Kidney (tissue), 14 donors: ENCODE measurements around the gene UGT1A10. TPM values are rescaled to one million over a fixed set of nuclear protein-coding genes. Genes with fewer than 3 reads are reported as not detected.
"Not testable (repeated sequence)": the region's sequence is repeated elsewhere in the genome, so short reads cannot be mapped to it uniquely, and the experiment has no call there.

Experiments
- DNase-seq, 5 donors: peaks; one replicate each; pipeline ENCODE4 v3.0.0-alpha.2; 2013 to 2020
- FAIRE-seq: peaks from 2 replicates; lab custom pipeline; 2012; peaks lifted over from hg19 to GRCh38; lab: Jason Lieb, UNC
- H3K27ac ChIP-seq, 2 donors: one replicate each; pipeline ENCODE4 v1.7.0; 2013; ENCODE audit warnings: low read depth in 2 of 2, low read length in 2 of 2, inconsistent platforms in 1 of 2
- H3K27me3 ChIP-seq: one replicate; pipeline ENCODE4 v1.7.1; 2013; ENCODE audit warnings: low read length, inconsistent platforms; ENCODE audit not compliant: control insufficient read depth, insufficient read depth
- H3K36me3 ChIP-seq, 3 donors: one replicate each; pipeline versions ENCODE4 v1.7.0 to v1.7.1; 2013; ENCODE audit warnings: low read length in 3 of 3, control low read depth in 1 of 3, inconsistent platforms in 1 of 3; ENCODE audit not compliant: insufficient read depth in 3 of 3, control insufficient read depth in 2 of 3
- H3K4me1 ChIP-seq, 3 donors: one replicate each; pipeline versions ENCODE4 v1.7.0 to v1.7.1; 2013; ENCODE audit warnings: low read length in 3 of 3, inconsistent platforms in 1 of 3, low read depth in 1 of 3; ENCODE audit not compliant: control insufficient read depth in 2 of 3, insufficient read depth in 2 of 3
- H3K4me3 ChIP-seq, 3 donors: one replicate each; pipeline versions ENCODE4 v1.7.0 to v1.8.1; 2013; ENCODE audit warnings: low read length in 3 of 3, control low read depth in 1 of 3, inconsistent platforms in 1 of 3
- H3K9ac ChIP-seq, 3 donors: one replicate each; pipeline versions ENCODE4 v1.7.0 to v1.7.1; 2013; ENCODE audit warnings: low read length in 3 of 3, control low read depth in 1 of 3, inconsistent platforms in 1 of 3
- H3K9me3 ChIP-seq, 3 donors: one replicate each; pipeline versions ENCODE4 v1.7.0 to v1.7.1; 2013; ENCODE audit warnings: low read length in 3 of 3, control low read depth in 1 of 3, inconsistent platforms in 1 of 3; ENCODE audit not compliant: control insufficient read depth in 2 of 3, insufficient read depth in 1 of 3
- intact Hi-C: fragments of 100-400 bp; cut with DNase I; formaldehyde crosslinking; loops from one replicate; pipeline ENCODE4 v1.11.1; 2022
- polyA plus RNA-seq: library from polyadenylated mRNA; stranded (reverse); fragments of 350-450 nt; fragmentation: Illumina TruSeq; extraction: RNeasy Lipid Tissue Mini Kit (QIAGEN cat#74804); gene quantifications from one replicate; pipeline ENCODE4 v1.2.3, GENCODE V29; 2014; ENCODE audit warnings: low read depth, low replicate concordance; ENCODE audit not compliant: insufficient read depth
- total RNA-seq: library from RNA; stranded (reverse); fragmentation: NEBNext Ultra II Directional; extraction: Animal tissue kit (Norgen Biotek cat#: 25700); gene quantifications from one replicate; pipeline ENCODE4 v1.2.1, GENCODE V29; 2021
- TF ChIP-seq, protein P1 (sequence below): IDR thresholded peaks from 3 replicates; pipeline ENCODE4 v1.5.1; 2012; ENCODE audit warnings: mild to moderate bottlenecking, moderate library complexity, borderline replicate concordance; ENCODE audit not compliant: insufficient read depth; ENCODE audit errors: extremely low read depth
- donor health status: control.
- donor health status: control.
- donor health status: control.
- donor health status: control.
- donor health status: control.
- donor health status: DM: yes; HTN: yes; CAD: no.
- donor health status: Normal renal cell carcinoma (clear cell type).

Gene UGT1A10
- total and polyA plus RNA-seq, 2 donors from 2014 or later = 6.6 TPM; not detected in 1

DNA sequence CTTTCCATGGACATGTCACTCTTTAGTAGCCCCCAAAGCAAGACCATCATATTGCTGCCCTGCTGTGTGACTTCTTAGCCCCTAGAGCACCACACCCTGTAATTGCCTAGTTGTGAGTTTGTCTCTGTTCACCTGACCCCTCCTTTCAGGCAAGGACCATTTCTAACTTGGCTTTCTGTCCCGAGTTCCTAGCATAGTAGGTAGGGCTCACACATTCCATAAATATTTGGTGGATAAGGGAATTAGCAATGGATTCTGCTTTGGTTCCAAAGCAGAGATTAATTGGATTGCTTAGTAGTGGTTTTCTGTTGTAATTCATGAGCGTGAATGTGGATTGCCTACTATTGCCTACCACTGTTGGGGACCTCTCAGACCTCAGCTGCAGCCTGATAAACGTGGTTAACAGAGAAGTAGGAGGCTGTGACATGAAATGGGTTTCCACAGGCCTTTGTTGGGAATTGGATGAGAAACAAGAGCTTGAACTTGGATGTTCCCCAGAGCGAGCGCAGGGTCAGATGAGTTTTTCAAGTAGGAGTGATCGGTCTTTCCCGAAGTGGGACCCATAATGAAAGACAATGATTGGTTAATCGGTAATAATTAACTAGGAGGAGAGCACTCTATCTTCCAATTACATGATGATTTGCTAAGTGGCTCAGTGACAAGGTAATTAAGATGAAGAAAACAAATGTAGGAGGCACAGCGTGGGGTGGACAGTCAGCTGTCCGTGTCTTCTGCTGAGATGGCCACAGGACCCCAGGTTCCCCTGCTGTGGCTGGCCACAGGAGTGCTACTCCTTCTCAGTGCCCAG lies 110.4 kb downstream of the UGT1A10 start:
- FAIRE-seq = no peak
- Histone ChIP-seq H3K36me3 (no peaks in the 10 kb centered on the region), H3K27me3 (no peaks in the 10 kb centered on the region), H3K9me3 (no peaks in the 10 kb centered on the region), H3K27ac (no peak overlapping the region), H3K4me1 (peaks cover 0 to 11% (median 3%) of the 10 kb centered on the region in 3 donors), H3K9ac (no peak overlapping the region), H3K4me3 (no peak overlapping the region)
- no peak for DNase-seq
- intact Hi-C loops = no loop called here
- TF ChIP-seq, protein P1, sequence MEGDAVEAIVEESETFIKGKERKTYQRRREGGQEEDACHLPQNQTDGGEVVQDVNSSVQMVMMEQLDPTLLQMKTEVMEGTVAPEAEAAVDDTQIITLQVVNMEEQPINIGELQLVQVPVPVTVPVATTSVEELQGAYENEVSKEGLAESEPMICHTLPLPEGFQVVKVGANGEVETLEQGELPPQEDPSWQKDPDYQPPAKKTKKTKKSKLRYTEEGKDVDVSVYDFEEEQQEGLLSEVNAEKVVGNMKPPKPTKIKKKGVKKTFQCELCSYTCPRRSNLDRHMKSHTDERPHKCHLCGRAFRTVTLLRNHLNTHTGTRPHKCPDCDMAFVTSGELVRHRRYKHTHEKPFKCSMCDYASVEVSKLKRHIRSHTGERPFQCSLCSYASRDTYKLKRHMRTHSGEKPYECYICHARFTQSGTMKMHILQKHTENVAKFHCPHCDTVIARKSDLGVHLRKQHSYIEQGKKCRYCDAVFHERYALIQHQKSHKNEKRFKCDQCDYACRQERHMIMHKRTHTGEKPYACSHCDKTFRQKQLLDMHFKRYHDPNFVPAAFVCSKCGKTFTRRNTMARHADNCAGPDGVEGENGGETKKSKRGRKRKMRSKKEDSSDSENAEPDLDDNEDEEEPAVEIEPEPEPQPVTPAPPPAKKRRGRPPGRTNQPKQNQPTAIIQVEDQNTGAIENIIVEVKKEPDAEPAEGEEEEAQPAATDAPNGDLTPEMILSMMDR = no peak

DNA sequence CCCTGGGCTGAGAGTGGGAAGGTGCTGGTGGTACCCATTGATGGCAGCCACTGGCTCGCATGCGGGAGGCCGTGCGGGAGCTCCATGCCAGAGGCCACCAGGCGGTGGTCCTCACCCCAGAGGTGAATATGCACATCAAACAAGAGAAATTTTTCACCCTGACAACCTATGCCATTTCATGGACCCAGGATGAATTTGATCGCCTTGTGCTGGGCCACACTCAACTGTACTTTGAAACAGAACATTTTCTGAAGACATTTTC lies 111.0 kb downstream of the UGT1A10 start:
- H3K36me3 ChIP-seq = no peaks in the 10 kb centered on the region
- FAIRE-seq = no peak
- H3K9ac ChIP-seq = no peak overlapping the region
- no peaks in the 10 kb centered on the region for H3K27me3 ChIP-seq
- H3K27ac ChIP-seq = no peak overlapping the region
- H3K4me1 ChIP-seq = peaks cover 0 to 8% (median 5%) of the 10 kb centered on the region in 3 donors
- no peaks in the 10 kb centered on the region for H3K9me3 ChIP-seq
- intact Hi-C loops = no loop called here
- TF ChIP-seq, protein P1 = no peak
- DNase-seq = no peak
- H3K4me3 ChIP-seq = no peak overlapping the region

DNA sequence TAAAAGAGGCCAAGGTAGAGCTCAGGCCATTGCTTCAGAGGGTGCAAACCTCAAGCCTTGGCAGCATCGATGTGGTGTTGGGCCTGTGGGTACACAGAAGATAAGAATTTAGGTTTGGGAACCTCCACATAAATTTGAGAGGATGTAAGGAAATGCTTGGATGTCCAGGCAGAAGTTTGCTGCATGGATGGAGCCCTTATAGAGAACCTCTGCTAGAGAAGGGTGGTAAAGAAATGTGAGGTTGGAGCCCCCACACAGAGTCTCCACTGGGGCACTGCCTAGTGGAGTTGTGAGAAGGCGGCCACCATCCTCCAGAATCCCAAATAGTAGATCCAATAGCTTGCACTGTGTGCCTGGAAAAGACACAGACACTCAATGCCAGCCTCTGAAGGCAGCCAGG lies 114.4 kb downstream of the UGT1A10 start:
- intact Hi-C loops, FAIRE-seq, H3K9me3 ChIP-seq, H3K4me3 ChIP-seq, H3K27me3 ChIP-seq, DNase-seq, H3K36me3 ChIP-seq, H3K9ac ChIP-seq, H3K27ac ChIP-seq: not testable (repeated sequence)
- peaks cover 0 to 14% (median 2%) of the 10 kb centered on the region in 3 donors for H3K4me1 ChIP-seq

DNA sequence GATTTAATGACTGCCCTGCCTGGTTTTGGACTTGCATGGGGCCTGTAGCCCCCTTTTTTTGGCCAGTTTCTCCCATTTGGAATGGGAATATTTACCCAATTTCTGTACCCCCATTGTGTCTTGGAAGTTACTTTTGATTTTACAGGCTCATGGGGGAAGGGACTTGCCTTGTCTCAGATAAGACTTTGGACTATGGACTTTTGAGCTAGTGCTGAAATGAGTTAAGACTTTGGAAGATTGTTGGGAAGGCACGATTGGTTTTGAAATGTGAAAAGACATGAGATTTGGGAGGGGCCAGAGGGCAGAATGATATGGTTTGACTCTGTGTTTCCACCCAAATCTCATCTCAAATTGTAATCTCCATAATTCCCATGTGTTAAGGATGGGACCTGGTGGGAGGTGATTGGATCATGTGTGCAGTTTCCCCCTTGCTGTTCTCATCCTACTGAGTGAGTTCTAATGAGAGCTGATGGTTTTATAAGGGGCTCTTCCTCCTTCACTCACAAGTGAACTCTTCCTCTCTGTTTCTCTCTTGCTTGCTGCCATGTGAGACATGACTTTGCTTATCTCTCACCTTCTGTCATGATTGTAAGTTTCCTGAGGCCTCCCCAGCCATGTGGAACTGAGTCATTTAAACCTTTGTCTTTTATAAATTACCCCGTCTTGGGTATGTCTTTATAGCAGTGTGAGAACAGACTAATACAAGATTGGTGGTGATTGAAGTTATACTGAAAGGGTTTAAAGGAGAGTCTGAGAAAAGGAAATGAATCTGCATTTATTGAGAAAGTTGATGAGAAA lies 115.2 kb downstream of the UGT1A10 start:
- H3K36me3 ChIP-seq, H3K27ac ChIP-seq, intact Hi-C loops, H3K4me3 ChIP-seq, H3K9ac ChIP-seq, DNase-seq, H3K9me3 ChIP-seq, H3K27me3 ChIP-seq, FAIRE-seq, H3K4me1 ChIP-seq: not testable (repeated sequence)
